Measurements from ENCODE around the gene IFTAP.
"Not testable (repeated sequence)": the region's sequence is repeated elsewhere in the genome, so short reads cannot be mapped to it uniquely, and the experiment has no call there.

Gene IFTAP

DNA sequence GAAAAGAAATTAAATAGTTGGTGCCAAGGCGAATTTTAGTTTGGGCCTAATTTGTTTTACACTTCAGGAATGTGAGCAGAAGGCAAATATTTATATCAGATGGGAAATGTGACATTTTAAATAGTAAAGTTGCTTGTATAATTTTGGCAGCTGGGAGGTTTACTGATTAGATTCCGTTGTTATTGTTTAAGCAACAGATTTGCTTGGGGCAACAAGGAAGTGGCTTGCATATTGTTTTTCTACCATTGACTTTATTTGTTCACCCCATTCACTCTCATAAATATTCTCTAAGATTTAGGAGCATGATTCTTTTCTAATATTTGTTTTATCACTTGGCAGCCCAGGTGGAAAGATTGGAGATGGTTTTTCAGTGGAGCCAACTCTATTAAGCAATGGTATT is 44.3 kb downstream of the IFTAP start:
- DNase-seq (ENCODE audit: low read depth) = no peak

DNA sequence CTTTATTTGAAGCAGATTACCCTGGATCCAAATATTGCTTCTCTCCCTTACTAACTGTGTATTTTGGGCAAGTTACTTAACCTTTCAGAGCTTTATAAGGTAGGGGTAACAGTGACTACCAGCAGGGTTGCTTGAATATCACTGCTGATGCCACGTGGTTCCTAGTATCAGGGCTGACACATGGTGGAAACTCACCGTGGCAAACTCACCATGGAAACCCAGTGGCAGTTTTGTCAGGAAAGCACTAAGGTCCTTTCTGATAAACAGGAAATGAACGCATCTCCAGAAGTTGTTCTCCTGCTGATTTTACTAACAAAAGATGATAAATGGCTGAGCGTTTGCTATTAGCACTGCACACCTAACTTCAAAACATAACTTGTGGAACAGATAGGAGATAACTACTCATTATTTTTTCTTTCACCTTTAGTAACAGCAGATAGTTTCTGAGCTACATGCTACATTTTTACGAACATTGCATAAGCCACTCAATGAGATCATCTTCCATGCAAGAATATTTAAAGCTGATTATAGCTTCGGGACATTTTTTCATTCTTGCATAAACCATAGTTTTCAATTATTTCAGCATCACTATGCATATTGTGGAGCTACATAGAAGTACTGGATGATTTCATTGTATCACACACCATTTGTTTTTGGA is 63.4 kb downstream of the IFTAP start:
- no peak for DNase-seq (ENCODE audit: low read depth)

DNA sequence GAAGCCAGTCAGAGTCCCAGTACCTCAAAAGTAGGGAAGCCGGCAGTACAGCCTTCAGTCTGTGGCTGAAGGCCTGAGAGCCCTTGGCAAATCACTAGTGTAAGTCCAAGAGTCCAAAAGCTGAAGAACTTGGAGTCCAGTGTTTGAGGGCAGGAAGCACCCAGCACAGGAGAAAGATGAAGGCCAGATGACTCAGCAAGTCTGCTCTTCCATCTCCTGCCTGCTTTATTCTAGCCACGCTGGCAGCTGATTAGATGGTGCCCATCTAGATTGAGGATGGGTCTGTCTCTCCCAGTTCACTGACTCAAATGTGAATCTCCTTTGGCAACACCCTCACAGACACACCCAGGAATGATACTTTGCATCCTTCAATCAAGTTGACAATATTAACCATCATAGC is 67.1 kb downstream of the IFTAP start:
- DNase-seq (ENCODE audit: low read depth) = not testable (repeated sequence)

DNA sequence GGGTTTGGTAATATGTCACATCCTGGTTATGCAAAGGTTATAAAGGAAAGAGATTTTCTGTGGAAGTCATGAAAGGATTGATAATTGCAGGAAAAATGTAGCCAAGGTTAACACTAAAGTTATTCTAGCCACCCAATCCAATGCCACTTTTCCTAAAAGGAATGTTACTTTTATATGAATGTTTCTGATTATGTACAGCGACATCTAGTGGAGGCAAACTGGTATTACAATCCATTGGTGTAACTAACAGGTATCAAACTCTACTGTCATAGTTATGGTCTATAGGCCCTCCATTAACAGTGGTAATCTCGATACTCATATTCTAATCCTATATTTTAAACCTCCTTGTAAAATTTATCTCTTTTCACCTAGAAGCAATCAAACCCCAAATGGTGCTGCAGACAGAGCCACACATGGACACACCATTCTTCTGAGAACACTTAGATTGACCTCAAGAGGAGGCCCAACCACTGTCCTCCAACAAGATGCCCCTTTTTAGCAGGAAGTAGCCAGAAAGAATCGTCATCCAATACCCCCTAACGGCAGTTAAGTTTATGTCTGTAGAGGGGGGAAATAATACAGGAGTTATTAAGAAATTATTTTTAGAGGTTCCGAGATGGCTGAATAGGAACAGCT is 78.6 kb downstream of the IFTAP start:
- DNase-seq (ENCODE audit: low read depth) = no peak

DNA sequence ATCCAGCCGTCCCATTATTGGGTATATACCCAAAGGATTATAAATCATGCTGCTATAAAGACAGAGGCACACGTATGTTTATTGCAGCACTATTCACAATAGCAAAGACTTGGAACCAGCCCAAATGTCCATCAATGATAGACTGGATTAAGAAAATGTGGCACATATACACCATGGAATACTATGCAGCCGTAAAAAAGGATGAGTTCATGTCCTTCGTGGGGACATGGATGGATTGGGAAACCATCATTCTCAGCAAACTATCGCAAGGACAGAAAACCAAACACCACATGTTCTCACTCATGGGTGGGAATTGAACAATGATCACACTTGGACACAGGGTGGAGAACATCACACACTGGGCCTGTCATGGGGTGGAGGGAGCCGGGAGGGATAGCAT is 85.2 kb downstream of the IFTAP start:
- DNase-seq (ENCODE audit: low read depth) = not testable (repeated sequence)

DNA sequence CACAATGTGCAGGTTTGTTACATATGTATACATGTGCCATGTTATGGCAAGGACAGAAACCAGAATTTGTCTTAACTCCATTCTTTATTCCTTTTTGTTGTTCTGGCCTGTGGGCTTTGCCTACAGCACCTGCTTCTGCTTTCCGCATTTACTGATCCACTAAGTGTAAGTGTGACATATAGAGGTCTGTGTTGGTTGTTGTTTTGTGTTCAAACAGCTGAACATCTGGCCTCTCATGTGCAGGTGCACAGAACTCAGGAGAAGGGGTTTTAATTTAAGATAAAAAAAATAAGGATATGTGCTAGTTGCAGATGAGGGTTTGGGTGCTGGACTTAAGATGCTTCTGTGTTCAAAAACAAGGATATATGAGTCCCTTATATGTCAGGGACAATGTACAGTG is 89.5 kb downstream of the IFTAP start:
- DNase-seq (ENCODE audit: low read depth) = no peak

DNA sequence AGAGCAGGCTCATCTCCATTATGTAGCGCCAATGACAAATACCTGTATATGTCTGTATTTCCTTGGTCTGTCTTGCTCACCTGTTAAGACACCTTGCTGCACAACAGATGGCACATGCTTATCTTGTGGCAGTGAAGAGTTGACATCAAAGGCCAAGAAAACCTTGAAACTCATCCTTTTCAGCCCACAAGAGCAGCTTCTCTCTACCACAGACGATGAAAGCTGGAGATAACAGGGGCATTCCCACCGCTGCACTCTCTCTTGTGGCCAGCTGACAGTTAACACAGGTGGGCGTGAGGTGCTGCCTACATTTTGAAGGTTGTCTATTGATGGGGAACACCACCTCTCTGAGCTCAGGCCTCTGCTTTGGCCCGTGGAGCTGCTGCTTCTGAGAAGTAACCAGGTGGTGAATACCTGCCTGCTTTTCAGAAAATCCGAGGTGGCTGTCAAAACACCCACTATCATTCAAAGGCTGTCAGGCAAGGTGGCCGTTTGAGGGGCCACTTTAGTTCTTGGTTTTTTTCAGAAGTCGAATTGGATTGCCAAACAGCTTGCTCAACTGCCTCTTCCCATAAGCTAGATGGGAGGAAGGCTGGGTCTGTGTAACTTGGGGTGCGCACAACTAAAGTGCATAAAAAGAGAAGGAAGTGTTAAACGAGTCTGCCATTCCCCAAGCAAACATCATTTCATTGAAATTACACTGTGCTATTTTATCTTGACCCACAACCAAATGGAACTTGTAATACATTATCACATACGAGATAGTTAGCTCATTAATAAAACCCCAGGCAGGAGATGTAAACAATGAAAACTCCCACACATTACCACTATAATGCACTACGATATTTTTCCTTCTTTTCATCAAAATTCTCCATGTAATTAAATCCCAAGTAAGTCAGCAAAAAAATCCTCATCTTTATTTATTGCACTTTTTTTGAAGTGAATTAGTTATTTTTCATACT is 90.8 kb downstream of the IFTAP start:
- no peak for DNase-seq (ENCODE audit: low read depth)

DNA sequence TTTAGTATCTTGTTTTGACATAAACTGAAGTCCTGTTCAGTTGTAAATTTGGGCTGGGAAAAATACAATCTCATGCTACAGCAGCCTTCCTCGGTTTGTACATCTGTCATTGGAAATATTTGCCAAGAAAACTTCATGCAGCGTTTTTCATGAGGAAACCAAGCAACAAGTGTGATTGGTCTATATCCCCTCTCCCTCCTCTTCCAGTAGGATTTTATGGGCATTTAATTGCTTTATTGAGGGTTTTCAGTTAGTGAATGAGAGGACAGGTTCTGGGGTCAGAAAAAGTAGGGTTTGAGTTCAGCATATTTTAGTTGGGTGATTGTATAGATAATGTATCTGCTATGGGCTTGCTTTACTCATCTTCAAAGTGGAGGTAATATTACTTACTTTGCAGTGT is 93.8 kb downstream of the IFTAP start:
- no peak for DNase-seq (ENCODE audit: low read depth)

DNA sequence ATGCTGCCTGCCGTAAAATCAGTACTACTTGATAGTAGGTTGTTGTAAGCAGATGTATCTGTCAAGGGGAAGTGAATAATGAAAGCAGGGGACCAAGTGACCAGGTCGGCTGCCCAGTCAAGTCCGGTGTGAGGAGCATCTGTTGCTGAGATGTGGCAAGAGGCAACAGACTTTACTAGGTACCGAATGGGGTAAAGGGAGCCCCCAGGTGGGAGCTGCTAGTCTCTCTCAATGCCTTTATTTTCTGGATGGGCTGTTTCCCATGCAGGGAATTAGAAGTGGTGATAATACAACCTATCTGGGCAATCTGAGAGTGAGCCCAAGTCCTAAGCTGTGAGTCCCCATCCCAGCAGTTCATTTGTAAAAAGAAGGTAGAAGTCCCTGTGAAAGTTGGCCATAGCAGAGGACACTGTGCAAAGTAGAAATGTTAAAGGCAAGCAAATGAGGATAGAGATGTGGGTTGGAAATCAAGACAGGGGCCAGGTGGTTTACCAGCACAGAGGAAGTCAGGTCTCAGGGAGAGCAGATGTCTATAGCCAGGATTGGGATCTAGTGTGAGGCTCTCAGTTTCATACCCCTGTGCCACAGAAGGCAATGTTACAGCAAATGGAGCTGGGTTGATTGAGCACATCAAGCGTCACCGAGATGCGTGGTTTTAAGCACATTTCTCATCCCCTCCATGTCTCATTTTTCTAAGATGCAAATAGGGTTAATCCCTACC is 94.4 kb downstream of the IFTAP start:
- no peak for DNase-seq (ENCODE audit: low read depth)

DNA sequence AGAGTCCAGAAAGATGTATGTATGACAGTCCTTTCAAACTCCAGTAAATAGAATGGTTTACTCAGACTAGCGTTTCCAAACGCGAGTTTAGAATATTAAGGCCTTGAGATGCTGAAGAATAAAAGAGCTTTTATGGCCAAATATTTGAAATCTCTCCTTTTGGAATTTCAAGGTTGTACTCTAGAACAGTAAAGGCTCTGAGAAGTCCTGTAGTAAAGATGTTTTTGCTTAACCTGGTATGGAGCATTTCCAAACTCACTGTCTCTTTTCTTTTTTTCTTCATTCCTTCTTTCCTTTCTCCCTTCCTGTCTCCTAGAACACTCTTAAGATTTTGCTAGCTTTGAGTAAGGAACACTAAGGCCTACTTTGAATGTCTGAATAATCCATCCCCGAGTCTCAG is 95.1 kb downstream of the IFTAP start:
- DNase-seq (ENCODE audit: low read depth) = no peak

DNA sequence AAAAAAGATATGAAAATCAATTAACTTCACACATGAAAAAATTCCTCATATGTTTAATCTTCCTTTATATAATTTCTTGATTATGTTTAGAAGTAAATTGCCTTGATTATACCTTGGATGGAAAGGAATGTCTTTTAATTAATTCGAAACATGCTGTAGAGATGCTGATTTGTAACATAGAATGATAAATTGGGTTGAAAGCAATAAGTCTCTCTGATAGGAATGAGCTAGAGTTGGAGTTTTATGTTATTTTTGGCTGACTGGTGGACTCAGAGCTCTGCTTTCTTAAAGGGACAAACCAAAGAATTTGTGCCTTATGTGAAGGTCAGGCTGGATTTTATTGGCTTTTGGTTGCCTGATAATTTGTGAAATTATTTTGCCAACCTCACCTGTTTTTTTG is 98.4 kb downstream of the IFTAP start:
- no peak for DNase-seq (ENCODE audit: low read depth)

DNA sequence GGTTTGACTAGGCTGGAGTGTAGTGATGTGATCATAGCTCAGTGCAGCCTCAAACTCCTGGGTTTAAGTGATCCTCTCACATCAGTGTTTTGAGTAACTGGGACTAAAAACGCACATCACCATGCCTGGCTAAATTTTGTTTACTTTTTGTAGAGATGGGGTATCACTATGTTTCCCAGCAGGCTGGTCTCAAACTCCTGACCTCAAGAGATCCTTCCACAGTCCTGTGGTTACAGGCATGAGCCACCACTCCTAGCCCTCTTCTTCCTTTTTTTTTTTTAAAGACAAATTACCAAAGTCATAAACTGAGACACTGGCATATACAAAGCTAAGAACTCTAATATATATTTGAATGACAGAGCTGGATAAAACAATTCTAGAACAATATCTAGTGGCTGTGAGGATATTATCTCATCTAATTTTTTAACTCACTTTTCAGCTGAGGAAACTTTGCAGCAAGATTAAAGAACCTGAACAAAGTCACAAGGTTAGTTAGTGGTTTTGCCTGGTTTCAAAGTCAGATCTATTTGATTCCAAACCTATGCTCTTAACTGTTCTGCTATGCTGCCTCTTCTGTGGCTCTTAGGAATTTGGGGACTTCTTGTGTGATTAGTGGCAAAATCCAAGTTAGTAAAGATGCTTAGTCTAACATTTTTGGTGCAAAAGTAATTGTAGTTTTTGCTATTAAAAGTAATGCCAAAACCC is 99.0 kb downstream of the IFTAP start:
- no peak for DNase-seq (ENCODE audit: low read depth)

DNA sequence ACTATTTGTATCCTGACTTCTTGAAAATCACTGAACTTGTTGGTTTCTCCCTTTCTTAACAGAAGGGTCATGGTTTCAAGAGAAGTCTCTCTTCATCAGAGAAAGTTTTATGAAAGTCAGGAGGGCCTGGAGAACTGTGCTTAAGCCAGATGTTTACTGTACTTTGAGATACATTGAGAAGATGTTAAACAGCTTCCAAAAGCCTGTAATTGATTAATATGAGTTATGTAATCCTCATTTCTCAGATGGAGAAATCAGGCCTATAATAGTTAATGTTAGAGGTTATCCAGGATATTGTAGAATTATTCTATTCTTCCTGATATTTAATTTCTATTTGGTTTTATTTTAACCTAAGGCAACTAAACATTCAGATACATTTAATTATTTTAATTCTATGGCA is 100.8 kb downstream of the IFTAP start:
- DNase-seq (ENCODE audit: low read depth) = no peak

DNA sequence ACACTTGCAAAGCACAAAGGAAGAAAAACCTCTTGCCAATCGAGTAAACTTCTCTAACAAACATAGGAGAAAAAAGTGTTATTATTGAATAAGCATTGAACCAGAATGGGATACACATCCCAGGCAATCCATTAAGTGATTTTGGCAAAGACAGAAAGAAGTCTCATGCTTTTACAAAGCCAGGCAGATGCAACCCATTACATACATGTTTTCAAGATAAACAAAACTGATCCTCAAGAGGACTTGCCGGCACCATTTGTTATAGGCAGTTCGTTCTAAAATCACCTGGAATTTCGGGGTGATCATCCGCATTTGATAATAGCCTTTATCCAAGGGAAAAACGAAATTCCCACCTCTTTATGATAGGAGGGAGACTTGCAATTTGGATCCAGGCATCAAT is 101.3 kb downstream of the IFTAP start:
- no peak for DNase-seq (ENCODE audit: low read depth)

DNA sequence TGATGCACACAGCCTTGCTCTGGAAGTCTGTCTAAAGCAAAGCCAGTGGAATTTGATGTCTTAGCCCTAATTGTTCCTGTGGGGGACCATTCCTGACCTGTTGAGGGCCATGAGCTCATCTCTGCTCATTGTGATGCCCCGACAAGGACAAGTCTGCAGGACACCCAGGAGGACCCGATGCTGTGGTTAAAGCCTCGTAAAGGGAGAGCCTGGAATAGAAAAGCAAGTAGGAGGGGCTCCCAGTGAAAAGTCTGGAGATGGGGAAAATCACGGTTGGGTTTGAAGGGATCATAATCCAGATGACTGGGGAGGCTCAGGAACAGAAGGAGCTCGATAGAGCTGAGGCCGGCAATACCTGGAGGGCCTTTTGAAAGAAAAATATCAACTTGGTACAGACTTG is 102.2 kb downstream of the IFTAP start:
- DNase-seq (ENCODE audit: low read depth) = no peak

DNA sequence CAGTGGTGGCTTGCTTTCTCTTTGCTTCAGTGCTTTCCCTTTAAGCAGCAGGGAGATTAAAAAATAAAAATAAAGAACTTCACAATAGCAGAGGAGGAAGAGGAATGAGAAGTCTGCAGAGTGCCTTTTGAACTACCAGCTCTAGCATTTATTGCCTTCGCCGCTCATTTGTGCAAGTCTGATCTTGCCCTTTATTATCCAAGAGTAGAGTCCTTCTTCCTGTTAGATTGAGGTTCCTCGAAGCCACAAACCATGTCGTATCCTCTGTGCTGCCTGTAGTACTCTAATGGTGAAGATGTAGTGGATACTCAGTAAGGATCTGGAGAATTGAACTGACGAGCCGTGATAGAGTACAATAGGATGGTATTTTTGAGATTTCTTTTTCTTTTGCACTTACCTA is 105.0 kb downstream of the IFTAP start:
- no peak for DNase-seq (ENCODE audit: low read depth)

DNA sequence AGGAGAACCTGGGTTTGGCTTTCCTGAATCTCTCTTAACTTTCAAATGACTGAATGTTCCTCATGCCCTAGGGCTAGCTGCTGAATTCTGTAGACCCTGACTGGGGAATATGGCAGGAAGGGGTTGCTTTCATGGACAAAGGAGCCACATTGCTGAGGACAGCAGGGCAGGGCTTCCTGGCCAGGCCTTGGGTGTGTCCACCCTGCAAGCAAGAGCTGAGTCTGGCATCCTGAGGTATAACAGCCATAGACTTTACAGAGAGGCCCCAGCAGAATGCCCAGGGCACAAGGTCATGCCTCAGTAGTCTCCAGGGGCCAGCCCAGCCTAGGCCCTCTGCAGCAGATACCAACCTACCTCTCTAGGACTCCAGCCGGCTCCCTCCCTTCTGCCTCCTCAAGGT is 105.9 kb downstream of the IFTAP start:
- no peak for DNase-seq (ENCODE audit: low read depth)

DNA sequence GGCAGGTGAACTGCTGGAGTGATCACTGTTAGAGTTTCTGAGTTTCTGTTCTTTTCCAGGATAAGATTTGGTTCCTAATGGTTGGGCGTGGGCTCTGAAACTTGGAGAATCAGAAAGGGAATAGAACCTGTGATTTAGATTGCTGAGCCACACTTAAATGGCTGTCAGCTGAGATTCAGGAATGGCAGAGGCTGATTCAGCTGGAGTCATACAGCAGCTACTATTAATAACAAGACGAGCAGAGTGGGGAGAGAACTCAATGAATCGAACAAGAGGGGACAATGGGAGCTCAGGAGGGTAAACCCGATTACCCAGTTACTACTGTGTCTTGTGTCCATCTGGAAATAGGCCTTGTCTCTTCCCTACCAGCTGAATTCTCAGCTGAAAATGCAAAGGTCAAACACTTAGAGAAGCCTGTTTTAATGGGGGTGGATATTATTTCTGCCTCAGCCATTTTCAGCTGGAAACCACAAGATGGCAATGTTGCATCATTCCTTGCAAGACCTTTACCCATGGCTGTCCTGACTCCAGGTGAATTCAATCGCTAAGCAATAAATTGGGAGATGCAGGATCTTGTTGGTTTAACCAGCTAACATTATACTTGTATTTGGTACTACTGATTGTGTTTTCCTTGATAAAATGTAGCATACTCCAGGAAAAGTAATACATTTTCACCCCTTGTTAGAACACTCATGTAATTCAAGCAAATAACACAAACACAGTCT is 108.2 kb downstream of the IFTAP start:
- DNase-seq (ENCODE audit: low read depth) = no peak

DNA sequence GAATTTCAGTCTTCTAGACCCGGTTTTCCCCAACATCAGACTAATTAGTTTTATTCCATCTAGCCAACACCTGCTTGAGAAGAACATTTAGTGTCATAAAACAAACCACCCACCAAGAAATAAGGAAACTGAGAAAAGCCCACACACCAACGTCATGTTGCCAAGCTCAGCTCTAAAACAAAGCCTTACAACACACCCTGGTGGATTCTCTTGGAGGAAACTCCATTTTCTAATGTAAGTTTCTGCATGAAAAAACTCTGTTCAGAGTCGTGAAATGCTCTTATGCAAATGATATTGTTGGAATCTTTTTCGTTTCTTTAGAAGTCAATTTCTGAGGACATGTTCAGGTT is 108.7 kb downstream of the IFTAP start:
- no peak for DNase-seq (ENCODE audit: low read depth)

Data from CMK (cell line).